Prostate gland (tissue), 2 donors: ENCODE measurements around the gene GPR87. TPM values are rescaled to one million over a fixed set of nuclear protein-coding genes. Genes with fewer than 3 reads are reported as not detected.

ENCODE experiments used
- DNase-seq: peaks from one replicate; pipeline ENCODE4 v3.0.0-alpha.2; 2019; ENCODE audit warnings: low spot score
- H3K27ac ChIP-seq, 2 donors: fragments of 200-600 bp; sonication (generic); 2 replicates each; pipeline ENCODE4 v1.5.1; 2017 to 2019
- H3K27me3 ChIP-seq: fragments of 200-600 bp; sonication (generic); replicated peaks from 2 replicates; pipeline ENCODE4 v1.5.1; 2019; ENCODE audit not compliant: insufficient read depth
- H3K36me3 ChIP-seq, 2 donors: fragments of 200-600 bp; sonication (generic); 1 replicate in 1 of 2; 2 replicates in 1 of 2; pipeline versions ENCODE4 v1.5.1 to v1.8.1; 2017 to 2019
- H3K4me1 ChIP-seq: fragments of 200-600 bp; sonication (generic); replicated peaks from 2 replicates; pipeline ENCODE4 v1.5.1; 2019
- H3K4me3 ChIP-seq, 2 donors: fragments of 200-600 bp; sonication (generic); 2 replicates each; pipeline ENCODE4 v1.5.1; 2017 to 2019
- H3K9me3 ChIP-seq: fragments of 200-600 bp; sonication (generic); 2 replicates; pipeline ENCODE4 v1.5.1; 2017
- CTCF ChIP-seq, 4 experiments: fragments of 200-600 bp in 2 of 4; fragments of 450-650 bp in 2 of 4; sonication (generic) in 2 of 4; IDR thresholded peaks; 1 replicate in 3 of 4; 2 replicates in 1 of 4; pipeline ENCODE4 v1.5.1; 2016 to 2019; ENCODE audit warnings: antibody characterized with exemption in 4 of 4, mild to moderate bottlenecking in 2 of 4, moderate library complexity in 2 of 4
- POLR2A ChIP-seq: fragments of 450-650 bp; IDR thresholded peaks from one replicate; pipeline ENCODE4 v1.6.1; 2016; ENCODE audit warnings: antibody characterized with exemption, mild to moderate bottlenecking
- POLR2AphosphoS5 ChIP-seq: sonication (generic); formaldehyde crosslinking; IDR thresholded peaks from one replicate; pipeline ENCODE4 v1.6.1; 2017; ENCODE audit warnings: antibody characterized with exemption
- WGBS: methylation state at CpG from one replicate; pipeline ENCODE4 v1.1.5; 2018; 5-methylcytosine and 5-hydroxymethylcytosine counted together
- intact Hi-C: fragments of 100-400 bp; cut with DNase I; formaldehyde crosslinking; loops from one replicate; pipeline ENCODE4 v1.14.2; 2022
- total RNA-seq, 2 donors: library from RNA; depleted of rRNA; stranded (reverse); fragments of >200 nt; gene quantifications; one replicate each; pipeline ENCODE4 v1.1.0, GENCODE V29; 2016

The GPR87 gene
- total RNA-seq, 2 donors from 2014 or later: 9.3 to 10.9 TPM

GRCh38 chr3:151275091-151275490 is 41.5 kb downstream of the GPR87 start:
- WGBS: 71% methylated on average over 5 of the region's 5 CpGs
- H3K4me3 ChIP-seq: no peak overlapping the region
- DNase-seq: no peak
- no peaks in the 10 kb centered on the region for H3K4me1 ChIP-seq
- no peaks in the 10 kb centered on the region for H3K36me3 ChIP-seq
- no peak overlapping the region for H3K27ac ChIP-seq
- no peak for TF ChIP-seq POLR2A
- no peak for TF ChIP-seq POLR2AphosphoS5
- TF ChIP-seq CTCF (IDR thresholded peaks at IDR 0.05): no peak
- no peaks in the 10 kb centered on the region for H3K27me3 ChIP-seq
- intact Hi-C loops: no loop called here
- no peaks in the 10 kb centered on the region for H3K9me3 ChIP-seq

GRCh38 chr3:151269631-151270030 is 47.0 kb downstream of the GPR87 start:
- Histone ChIP-seq H3K4me1 (no peaks in the 10 kb centered on the region), H3K27me3 (no peaks in the 10 kb centered on the region), H3K27ac (no peak overlapping the region), H3K36me3 (no peaks in the 10 kb centered on the region), H3K4me3 (no peak overlapping the region), H3K9me3 (no peaks in the 10 kb centered on the region)
- intact Hi-C loops: no loop called here
- 74% methylated on average over 5 of the region's 5 CpGs for WGBS
- DNase-seq: no peak
- TF ChIP-seq POLR2AphosphoS5 (no peak), POLR2A (no peak), CTCF (IDR thresholded peaks at IDR 0.05) (no peak)

GRCh38 chr3:151268267-151269235 is 48.1 kb downstream of the GPR87 start:
- Histone ChIP-seq H3K9me3 (no peaks in the 10 kb centered on the region), H3K27me3 (no peaks in the 10 kb centered on the region), H3K27ac (no peak overlapping the region), H3K4me3 (no peak overlapping the region), H3K36me3 (no peaks in the 10 kb centered on the region), H3K4me1 (no peaks in the 10 kb centered on the region)
- TF ChIP-seq POLR2A (no peak), POLR2AphosphoS5 (no peak), CTCF (IDR thresholded peaks at IDR 0.05) (no peak)
- DNase-seq: no peak
- WGBS: 95% methylated on average over 11 of the region's 11 CpGs
- intact Hi-C loops: no loop called here

- no peaks in the 10 kb centered on the region for H3K9me3 ChIP-seq
- H3K27ac ChIP-seq: no peak overlapping the region
- no peaks in the 10 kb centered on the region for H3K36me3 ChIP-seq
- no peaks in the 10 kb centered on the region for H3K27me3 ChIP-seq
- no peak overlapping the region for H3K4me3 ChIP-seq
- H3K4me1 ChIP-seq: no peaks in the 10 kb centered on the region
- WGBS: 94% methylated on average over 1 of the region's 1 CpG
- intact Hi-C loops: no loop called here
- no peak for DNase-seq
- TF ChIP-seq POLR2AphosphoS5 (no peak), POLR2A (no peak), CTCF (IDR thresholded peaks at IDR 0.05) (no peak)
Measured at GRCh38 chr3:151267066-151267465, 49.6 kb downstream of the GPR87 start.

- Histone ChIP-seq H3K4me3 (no peak overlapping the region), H3K4me1 (no peaks in the 10 kb centered on the region), H3K27me3 (no peaks in the 10 kb centered on the region), H3K36me3 (no peaks in the 10 kb centered on the region), H3K9me3 (no peaks in the 10 kb centered on the region), H3K27ac (no peak overlapping the region)
- 80% methylated on average over 5 of the region's 5 CpGs for WGBS
- TF ChIP-seq CTCF (IDR thresholded peaks at IDR 0.05) (no peak), POLR2AphosphoS5 (no peak), POLR2A (no peak)
- DNase-seq: no peak
- intact Hi-C loops: no loop called here
Measured at GRCh38 chr3:151265866-151266265, 50.8 kb downstream of the GPR87 start.
